AG04450 (cell line): ENCODE results near the gene MTG1. TPM values are rescaled to one million over a fixed set of nuclear protein-coding genes. Genes with fewer than 3 reads are reported as not detected.

ENCODE experiments used
- CTCF ChIA-PET: fragments of 300-600, 350-600 bp; formaldehyde crosslinking; extraction: SDS; loops from one replicate; lab custom pipeline; 2022; ENCODE audit warnings: antibody characterized with exemption, inconsistent platforms; lab: Charles Lee
- POLR2A ChIA-PET: fragments of 350-600 bp; formaldehyde crosslinking; extraction: SDS; loops from one replicate; lab custom pipeline; 2021; ENCODE audit warnings: antibody characterized with exemption, inconsistent platforms; lab: Yijun Ruan, JAX
- DNase-seq: peaks from one replicate; pipeline ENCODE4 v3.0.0-alpha.2; 2011; ENCODE audit warnings: low read depth, low spot score
- H3K27ac ChIP-seq: one replicate; pipeline ENCODE4 v1.5.1; 2012; ENCODE audit warnings: low read depth, low read length, control low read depth
- H3K27me3 ChIP-seq: one replicate; pipeline ENCODE4 v1.6.0; 2012; ENCODE audit warnings: low read length; ENCODE audit not compliant: control insufficient read depth, insufficient read depth
- H3K4me3 ChIP-seq: 2 replicates; pipeline ENCODE4 v1.5.1; 2011; ENCODE audit warnings: mild to moderate bottlenecking, low read depth, low read length, control low read depth
- H3K9me3 ChIP-seq: 2 replicates; pipeline ENCODE4 v1.5.1; 2012; ENCODE audit warnings: low read length; ENCODE audit not compliant: control insufficient read depth, insufficient read depth
- CTCF ChIP-seq: IDR thresholded peaks from 2 replicates; pipeline ENCODE4 v1.5.1; 2011; ENCODE audit warnings: low read depth, low read length, control low read depth, inconsistent platforms
- polyA plus RNA-seq: library from polyadenylated mRNA; depleted of rRNA; stranded (reverse); fragments of >200 nt; gene quantifications from 2 replicates; pipeline ENCODE4 v1.2.3, GENCODE V29; 2011

Gene MTG1
- polyA plus RNA-seq, 1 experiment = 36.1 TPM

- H3K27me3 ChIP-seq = no peaks in the 10 kb centered on the region
- H3K9me3 ChIP-seq = peaks cover 25% of the 10 kb centered on the region
- H3K27ac ChIP-seq = no peak overlapping the region
- DNase-seq = no peak
- TF ChIP-seq CTCF = no peak
- H3K4me3 ChIP-seq = no peak overlapping the region
- CTCF ChIA-PET = interaction anchor here (1.2 kb wide), 1 partner anchor 116 kb away, joined by 3 read pairs; no protein-coding TSS in a partner anchor
- POLR2A ChIA-PET = no interaction called here
Measured at GRCh38 chr10:133445751-133446708, 52.1 kb downstream of the MTG1 start.

GRCh38 chr10:133446979-133447378, 53.0 kb downstream of the MTG1 start:
- ChIA-PET CTCF (no interaction called here), POLR2A (no interaction called here)
- no peak for DNase-seq
- Histone ChIP-seq H3K4me3 (no peak overlapping the region), H3K9me3 (peaks cover 25% of the 10 kb centered on the region), H3K27ac (no peak overlapping the region), H3K27me3 (no peaks in the 10 kb centered on the region)
- no peak for TF ChIP-seq CTCF

- DNase-seq = no peak
- no peak overlapping the region for H3K27ac ChIP-seq
- peaks cover 25% of the 10 kb centered on the region for H3K9me3 ChIP-seq
- H3K27me3 ChIP-seq = no peaks in the 10 kb centered on the region
- no peak for TF ChIP-seq CTCF
- ChIA-PET CTCF (no interaction called here), POLR2A (no interaction called here)
- no peak overlapping the region for H3K4me3 ChIP-seq
Measured at GRCh38 chr10:133448120-133448519, 54.2 kb downstream of the MTG1 start.

- no peak for DNase-seq
- no peak for TF ChIP-seq CTCF
- peaks cover 24% of the 10 kb centered on the region for H3K9me3 ChIP-seq
- POLR2A ChIA-PET = no interaction called here
- H3K4me3 ChIP-seq = no peak overlapping the region
- CTCF ChIA-PET = no interaction called here
- no peak overlapping the region for H3K27ac ChIP-seq
- no peaks in the 10 kb centered on the region for H3K27me3 ChIP-seq
Measured at GRCh38 chr10:133451346-133451745, 57.4 kb downstream of the MTG1 start.

GRCh38 chr10:133452453-133452852, 58.5 kb downstream of the MTG1 start:
- no peak for TF ChIP-seq CTCF
- Histone ChIP-seq H3K27me3 (no peaks in the 10 kb centered on the region), H3K9me3 (peaks cover 29% of the 10 kb centered on the region; the same call in 1 of the 2 replicates), H3K27ac (no peak overlapping the region), H3K4me3 (no peak overlapping the region)
- ChIA-PET CTCF (no interaction called here), POLR2A (no interaction called here)
- DNase-seq = no peak
